Cardiac septum (tissue), 1 donor: ENCODE results near the gene MAB21L3. TPM values are rescaled to one million over a fixed set of nuclear protein-coding genes. Genes with fewer than 3 reads are reported as not detected.

ENCODE experiments used
- DNase-seq: peaks from one replicate; pipeline ENCODE4 v3.0.0-alpha.2; 2020; ENCODE audit warnings: low spot score
- intact Hi-C: fragments of 100-400 bp; cut with DNase I; formaldehyde crosslinking; loops from one replicate; pipeline ENCODE4 v1.14.0; 2022
- total RNA-seq: library from RNA; stranded (reverse); fragmentation: NEBNext Ultra II Directional; extraction: Animal tissue kit (Norgen Biotek cat#: 25700); gene quantifications from one replicate; pipeline ENCODE4 v1.2.1, GENCODE V29; 2021
- donor health status: DM: no; HTN: no; CAD: no.

The MAB21L3 gene
- total RNA-seq, 1 donor from 2014 or later, result not detected

DNA sequence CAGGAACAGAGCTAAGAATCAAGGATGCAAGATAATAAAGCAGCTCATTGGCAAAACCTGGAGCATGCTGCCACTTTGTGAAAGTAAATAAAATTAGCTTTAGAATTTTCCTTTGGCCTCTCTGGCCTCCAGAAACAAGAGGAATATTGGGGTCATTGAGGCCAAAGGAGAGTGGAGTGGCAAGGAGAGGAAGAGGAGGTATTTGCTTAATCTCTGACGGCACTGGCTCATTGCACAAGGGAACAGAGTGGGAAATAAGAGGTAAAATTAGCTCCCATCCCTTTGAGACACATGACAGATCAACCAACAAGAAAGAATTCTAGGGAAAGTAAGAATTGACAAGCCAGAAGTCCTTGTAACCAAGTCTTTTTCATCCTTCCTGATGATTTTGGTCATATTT is 48.4 kb downstream of the MAB21L3 start:
- DNase-seq, result no peak
- intact Hi-C loops, result no loop called here

DNA sequence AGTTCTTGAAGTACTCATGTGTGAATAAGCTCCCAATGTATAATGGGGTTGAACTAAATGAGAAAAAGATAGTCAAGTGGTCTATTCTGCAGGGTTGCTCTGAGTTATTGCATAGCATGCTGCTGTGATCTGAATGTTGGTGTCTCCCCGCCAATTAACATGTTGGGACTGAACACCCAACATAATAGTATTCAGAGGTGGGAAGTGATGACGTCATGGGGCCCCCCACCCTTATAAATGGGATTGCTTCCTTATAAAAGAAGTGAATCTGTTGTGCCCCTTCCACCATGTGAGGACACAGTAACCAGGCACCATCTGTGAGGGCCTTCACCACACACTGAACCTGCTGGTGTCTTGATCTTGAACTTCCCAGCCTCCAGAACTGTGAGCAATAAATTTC is 50.2 kb downstream of the MAB21L3 start:
- intact Hi-C loops, result no loop called here
- no peak for DNase-seq

DNA sequence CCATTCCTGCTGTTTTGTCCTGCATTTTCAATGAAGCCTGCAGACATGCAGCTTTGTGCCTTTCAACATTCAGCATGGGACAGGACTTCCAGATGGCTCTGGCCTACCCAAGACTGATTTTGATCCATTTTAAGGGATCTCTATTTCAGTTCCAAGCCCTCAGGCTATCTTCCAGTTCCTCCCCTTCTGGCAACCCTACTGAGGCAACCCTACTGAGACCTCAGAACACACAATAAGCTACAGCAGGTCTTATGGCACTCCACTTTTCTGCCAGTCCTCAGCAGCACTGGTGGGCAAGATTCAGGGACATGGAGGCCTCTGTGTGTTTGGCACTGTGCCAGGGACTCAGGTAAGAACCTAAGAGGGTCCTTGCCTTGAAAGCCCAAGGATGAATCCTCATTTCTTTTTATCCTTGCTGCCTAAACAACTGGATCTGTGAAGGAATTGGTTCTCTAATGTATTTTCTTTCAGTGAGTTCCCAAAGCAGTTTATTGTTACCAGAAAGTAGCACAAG is 50.7 kb downstream of the MAB21L3 start:
- DNase-seq, result no peak
- intact Hi-C loops, result no loop called here

DNA sequence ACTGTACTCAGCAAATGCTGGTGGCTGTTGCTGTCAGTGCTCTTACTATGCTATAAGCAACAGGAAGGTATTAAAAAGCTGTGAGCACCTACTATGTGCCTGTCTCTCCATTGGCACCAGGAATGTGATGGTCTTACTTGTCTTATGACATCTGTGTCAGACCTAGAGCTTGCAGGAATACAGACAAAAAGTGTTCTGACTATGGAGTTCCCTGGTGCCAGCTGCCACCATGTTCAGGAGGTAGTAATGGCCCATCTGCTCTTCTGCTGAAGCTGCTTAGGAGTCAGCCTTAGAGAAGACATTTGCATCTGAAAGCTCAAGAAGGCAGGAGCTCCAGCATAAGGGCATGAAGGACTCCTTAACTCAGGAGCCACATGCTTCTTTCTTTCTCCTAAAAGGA is 52.3 kb downstream of the MAB21L3 start:
- no peak for DNase-seq
- intact Hi-C loops, result no loop called here

DNA sequence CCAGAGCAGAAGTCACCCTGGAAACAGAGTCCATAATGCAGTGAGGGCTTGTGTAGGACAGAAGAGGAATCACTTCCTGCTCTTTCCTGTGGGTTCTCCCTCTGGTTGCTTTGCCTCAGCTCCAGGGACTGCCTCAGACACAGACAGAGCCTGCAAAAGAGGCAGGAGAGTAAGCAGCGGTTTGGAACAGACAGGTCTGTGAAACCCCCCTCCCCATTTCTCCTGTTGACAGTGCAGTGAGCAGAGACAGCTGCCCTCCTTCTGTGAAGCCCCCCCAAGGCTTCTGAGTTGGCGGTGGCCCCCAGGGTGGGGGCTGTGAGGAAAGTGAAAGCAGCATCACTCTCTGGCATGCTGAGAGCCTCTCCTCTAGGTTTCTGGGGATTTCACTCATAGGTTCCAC is 53.0 kb downstream of the MAB21L3 start:
- intact Hi-C loops, result no loop called here
- no peak for DNase-seq

DNA sequence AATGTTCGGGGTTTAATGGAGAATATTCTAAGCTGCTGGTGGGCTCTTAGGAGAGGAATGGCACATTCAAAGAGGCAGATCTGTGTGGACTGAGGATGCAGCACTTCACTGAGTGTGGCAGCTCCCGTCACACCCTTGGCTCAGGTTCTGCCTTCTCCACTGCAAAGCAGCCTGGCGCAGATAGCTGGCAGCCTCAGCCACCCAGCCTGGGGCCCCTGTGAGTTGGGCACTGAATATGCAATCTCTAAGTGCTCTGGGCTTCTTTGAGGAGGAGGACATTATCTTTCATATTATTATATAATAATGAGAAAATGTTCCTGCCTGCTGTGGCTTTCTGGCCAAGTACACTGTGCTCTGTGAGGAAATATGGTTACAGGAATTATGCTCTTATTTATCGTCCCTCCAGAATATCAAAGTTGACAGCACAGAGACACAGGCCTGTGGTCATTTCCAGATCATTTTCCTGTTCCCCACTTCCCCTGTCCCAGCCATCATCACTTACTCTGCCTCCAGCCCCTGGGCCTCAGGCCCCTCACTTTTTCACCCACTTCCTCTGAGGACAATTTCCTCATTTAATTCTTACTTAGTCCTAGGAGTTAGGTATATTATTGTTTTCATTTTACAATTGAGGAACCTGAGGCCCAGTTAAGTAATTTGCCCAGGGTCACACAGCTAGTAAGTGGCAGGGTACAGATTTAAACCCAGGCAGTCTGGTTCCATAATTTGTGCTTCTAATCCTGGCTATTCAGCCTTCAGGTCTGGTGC is 53.6 kb downstream of the MAB21L3 start:
- intact Hi-C loops, result no loop called here
- DNase-seq, result no peak

DNA sequence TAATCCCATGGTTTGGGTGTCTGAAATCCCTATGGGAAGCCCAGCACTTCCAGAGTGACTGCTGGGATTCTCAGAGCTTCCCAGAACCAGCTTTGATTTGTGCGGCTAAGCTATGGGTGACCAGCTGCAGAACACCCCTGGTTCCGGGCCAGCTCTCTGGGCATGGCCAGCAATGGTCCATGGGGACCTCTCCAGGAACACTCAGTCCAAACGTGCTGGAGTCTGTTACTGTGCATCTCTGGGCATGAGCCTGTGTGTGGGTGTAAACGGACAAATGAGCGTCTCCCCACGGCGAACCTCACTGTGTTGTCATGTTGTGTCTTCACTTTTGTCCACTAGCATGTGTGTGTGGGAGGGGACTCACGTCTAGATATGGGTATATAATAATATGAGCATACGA is 54.4 kb downstream of the MAB21L3 start:
- no peak for DNase-seq

DNA sequence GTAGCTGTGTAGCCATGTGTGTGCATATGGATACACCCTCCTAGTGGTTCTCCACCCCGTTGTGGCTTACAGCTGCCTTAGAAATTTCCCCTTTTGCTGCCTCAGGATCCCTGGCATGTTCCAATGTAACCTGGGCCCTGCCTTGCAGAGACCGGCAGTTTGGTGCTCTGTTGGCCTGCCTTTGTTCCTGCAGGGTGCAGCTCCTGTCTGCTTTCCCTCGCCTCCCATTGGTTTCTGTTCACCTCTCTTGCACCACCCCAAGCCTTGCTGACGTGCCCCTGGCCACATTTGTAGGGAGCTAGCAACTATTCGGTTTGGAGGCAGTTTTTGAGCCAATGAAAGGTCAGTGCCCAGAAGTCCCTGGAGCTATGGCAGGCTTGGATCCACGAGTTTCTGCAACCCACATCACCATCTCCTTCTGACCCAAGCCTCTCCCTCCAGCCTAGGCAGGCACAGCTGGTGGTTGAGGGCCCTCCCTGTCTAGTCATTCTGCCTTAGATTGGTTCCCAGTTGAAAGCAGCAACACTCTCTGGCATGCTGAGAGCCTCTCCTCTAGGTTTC is 54.9 kb downstream of the MAB21L3 start:
- no peak for DNase-seq

More for the DNA sequence above, 54.4 kb downstream of the MAB21L3 start:
- intact Hi-C loops, result no loop called here

DNA sequence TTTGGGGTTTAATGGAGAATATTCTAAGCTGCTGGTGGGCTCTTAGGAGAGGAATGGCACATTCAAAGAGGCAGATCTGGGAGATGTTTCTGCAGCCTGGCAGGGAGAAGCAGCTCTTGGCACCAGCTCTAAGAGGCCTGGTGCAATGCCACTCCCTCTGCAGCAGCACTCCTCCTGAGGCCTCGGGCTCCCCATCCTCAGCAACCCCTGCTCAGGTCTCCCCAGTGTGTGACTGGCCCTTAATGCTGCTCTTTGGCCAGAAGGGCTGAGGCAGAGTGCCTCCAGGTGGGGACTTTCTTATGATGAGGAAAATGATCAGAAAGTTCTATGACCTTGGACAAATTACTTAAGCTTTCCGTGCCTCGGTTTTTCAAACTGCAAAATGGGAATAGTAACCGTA is 55.5 kb downstream of the MAB21L3 start:
- DNase-seq, result no peak
- intact Hi-C loops, result no loop called here

More for the DNA sequence above, 54.9 kb downstream of the MAB21L3 start:
- intact Hi-C loops, result no loop called here

DNA sequence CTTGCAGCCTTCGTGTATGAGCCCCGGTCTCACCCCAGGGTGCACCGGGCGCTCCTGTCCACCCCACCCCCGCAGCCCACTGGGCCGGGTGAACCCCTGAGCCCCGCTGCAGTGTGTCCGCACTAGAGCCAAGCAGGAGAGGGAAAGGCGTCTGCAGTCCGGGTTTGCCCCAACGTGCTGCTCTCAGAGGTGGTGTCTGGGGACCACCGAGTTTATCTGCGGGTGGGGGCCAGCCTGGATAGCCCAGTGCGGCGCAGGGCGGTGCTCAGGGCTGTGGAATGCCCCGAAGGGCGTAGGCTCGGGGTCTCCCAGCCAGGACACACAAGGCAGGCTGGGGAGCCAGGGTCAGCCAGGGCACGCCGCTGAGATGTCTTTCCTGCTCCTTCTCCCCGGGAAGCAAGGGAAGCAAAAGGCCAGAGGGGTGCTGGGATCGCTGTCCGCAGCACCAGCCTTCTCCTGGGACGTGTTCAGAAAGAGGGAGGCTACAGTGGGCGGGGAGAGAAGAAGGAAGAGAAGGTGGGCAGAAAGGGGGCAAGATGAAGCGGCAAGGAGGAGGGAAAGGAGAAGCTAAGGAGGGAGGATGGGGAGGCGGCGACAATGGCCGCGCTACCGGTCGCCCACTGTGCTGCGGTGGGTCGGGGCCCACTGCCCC is 56.6 kb downstream of the MAB21L3 start:
- intact Hi-C loops, result no loop called here
- no peak for DNase-seq

DNA sequence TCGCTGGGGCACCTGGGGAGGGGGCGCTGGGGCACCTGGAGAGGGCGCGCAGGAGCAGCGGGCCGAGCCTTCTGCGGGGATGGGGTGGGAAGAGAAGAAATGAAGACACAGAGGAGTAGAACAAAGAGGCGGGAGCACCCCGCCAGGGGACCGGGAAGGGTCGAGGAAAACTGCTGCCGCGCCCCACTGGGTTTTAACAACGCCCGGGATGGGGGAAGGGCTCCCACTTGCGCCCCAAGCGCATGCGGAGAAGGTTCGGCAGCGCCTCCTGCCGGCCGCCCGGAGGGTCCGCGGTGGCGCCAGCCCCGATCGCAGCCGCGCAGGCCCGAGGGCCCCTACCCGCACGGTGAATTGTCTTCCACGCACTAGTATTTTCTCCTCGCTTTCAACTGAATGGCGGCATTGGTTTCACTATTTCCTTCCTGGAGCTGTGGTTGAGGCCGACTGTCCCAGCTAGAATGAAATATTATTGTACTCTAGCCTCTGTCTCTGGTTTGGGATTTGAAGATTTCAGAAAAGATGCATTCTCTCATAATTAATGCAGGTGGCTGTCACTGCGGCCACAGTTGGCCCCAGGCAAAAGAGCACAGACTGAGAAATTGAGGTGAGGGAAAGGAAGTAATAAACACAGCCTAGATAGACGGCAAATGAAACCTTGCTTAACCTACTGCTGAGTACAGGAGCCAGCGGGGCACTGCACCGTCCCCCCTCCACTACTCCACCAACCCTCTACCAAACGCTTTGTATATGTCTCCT is 57.3 kb downstream of the MAB21L3 start:
- intact Hi-C loops, result no loop called here

DNA sequence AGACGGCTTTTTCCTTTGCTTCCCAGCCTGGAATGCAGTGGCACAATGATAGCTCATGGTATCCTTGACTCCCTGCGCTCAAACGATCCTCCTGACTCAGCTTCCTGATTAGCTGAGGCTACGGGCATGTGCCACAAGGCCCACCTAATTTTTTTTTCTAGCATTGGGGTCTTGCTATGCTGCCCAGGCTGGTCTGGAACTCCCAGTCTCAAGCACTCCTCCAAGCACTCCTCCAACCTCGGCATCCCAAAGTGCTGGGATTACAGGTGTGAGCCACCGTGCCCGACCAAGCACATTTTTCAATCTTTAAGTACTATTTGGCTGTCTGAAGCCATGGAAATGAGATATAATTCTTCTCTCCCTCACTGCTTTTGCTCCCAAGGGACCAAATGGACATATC is 58.7 kb downstream of the MAB21L3 start:
- DNase-seq, result no peak
- intact Hi-C loops, result no loop called here

More for the DNA sequence above, 57.3 kb downstream of the MAB21L3 start:
- DNase-seq, result peak; percentile 89

DNA sequence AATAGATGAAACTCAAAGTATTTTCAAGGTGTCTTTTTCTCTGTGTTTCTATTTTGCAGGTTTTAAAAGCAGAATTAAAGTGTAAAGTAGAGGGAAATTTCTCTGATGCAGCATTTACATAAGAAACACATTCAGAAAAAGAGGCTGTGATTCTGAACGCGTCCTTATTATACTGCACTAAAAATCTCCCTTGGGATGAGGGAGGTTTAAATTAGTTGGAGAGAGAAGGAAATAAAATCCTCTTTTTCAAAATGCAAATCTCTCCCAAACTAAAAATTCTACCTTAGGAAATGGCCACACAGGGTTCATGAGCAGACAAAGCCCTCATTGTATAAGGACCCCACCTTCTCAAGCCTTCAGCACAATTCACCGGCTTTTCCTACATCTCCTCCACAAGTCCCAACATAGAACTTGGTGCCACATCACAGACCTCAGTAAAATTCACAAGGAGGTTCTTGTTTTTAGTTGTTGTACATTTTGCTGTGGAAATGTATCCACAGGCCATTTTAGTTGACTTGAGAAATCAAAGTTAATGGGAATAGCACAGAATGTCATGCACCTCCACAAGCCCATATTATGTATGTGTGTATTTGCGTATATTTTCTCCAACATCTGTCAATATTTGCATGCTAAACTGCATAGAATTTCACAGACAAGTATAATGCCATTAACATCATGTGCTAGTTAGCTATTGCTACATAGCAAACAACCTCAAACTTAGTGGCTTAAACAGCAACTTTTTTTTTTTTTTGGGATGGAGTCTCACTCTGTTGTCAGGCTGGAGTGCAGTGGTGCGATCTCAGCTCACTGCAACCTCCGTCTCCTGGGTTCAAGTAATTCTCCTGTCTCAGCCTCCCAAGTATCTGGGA is 59.8 kb downstream of the MAB21L3 start:
- intact Hi-C loops, result no loop called here
- DNase-seq, result no peak

DNA sequence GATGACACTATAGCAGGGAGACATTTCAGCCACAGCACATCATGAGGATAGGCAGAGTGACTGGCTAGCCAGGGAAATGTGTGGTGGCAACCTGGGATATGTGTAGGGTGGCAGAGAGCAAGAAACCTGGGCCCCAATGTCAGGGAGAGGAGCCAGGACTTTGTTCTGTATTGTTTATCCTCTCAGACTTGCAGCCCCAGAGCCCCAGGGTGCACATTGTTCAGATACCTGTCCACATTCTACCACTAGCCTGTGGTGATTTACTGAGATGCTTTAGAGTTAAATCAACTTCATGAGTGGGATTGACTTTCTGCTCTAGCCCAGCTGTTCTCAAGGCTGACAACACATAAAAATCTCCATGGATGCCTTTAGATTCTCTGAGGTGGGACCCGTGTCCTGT is 61.5 kb downstream of the MAB21L3 start:
- no peak for DNase-seq
- intact Hi-C loops, result no loop called here

DNA sequence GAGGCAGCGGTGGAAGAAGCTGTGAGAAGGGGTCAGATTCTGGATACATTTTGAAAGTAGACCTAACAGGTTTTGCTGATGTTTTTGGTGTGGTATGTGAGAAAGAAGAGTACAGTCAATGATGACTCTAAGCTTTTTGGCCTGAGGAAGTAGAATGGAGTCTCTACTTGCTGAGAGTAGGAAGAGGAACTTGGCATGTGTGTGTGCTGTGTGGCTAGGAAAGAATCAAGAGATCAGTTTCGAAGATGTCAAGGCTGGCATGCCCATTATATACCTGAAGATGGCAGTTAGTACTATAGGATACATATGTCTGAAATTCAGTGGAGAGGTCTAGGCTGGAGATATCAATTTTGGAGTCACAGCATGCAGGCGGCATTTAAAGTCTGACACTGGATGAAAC is 64.4 kb downstream of the MAB21L3 start:
- intact Hi-C loops, result no loop called here
- no peak for DNase-seq

DNA sequence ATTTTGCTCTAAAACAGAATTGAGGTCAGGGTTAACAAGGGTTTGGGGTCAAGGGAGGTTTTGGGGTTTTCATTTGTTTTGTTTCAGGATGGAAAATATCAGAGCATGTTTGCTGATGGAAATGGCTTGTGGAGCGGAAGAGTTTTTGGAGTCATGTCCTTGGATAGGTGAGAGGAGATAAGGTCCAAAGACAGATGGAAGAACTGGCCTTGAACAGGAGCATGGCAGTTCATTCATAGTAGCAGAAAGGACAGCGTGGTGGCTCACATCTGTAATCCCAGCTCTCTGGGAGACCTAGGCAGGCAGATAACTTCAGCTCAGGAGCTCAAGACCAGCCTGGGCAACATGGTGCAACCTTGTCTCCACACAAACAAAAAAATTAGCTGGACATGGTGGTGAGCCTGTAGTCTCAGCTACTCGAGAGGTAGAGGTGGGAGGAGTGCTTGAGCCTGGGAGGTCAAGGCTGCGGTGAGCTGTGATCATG is 65.1 kb downstream of the MAB21L3 start:
- intact Hi-C loops, result no loop called here
- no peak for DNase-seq

DNA sequence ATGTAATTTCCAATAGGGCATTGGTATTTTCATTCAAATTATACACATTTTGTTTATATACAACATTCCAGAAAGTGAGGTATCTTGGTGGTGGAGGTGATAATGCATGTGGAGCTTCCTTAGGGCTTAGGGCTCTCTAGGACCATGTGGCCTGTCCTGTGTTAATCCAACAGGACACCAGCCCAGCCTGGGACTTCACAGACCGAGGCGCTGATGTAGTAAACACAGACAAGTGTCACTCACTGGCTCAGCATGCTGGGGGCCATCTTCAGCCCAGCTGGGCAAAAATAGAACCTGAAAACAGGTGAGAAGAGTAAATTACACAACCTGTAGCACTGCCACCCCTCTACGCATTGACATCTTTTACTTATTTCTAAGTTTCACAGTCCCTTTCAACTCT is 66.7 kb downstream of the MAB21L3 start:
- intact Hi-C loops, result no loop called here
- DNase-seq, result no peak

DNA sequence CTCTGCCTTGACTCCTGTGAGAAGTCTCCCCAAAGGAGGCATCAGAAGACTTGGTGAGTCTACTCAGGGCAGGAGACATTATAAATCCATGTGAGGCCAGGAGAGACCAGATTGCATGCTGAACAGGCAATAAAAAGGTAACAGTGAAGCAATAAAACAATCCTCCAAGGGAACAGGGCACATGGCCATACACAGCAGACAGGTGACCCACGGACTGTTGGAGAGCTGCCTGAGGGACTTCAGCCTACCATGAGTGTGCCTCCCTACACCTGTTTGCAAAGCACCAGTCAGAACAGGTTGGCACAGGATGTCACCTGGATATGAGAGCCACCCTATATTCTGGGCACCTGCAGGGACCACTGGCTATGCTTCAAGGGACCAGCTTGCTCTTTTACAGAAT is 67.6 kb downstream of the MAB21L3 start:
- DNase-seq, result no peak
- intact Hi-C loops, result no loop called here

DNA sequence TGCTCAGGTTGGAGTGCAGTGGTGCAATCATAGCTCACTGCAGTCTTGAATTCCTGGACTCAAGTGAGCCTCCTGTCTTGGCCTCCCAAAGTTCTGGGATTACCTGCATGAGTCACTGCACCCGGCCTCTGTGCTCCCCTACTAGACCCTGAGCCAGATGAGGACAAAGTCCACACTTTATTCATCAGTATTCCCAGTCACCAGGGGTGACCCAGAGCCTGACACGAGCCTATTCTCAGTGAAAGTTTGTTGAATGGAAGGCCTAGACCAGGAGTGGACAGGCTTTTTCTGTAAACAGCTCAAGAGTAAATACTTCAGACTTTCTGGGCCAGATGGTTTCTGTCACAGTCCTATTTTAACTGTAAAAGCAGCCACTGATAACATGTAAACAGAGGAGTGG is 68.2 kb downstream of the MAB21L3 start:
- intact Hi-C loops, result no loop called here
- no peak for DNase-seq
